Parathyroid adenoma (tissue), 2 donors: ENCODE results near the gene CCDC50.

Experiments used
- H2AFZ ChIP-seq: fragments of 300-600 bp; sonication (generic); one replicate; pipeline ENCODE4 v1.7.0; 2017; ENCODE audit warnings: antibody characterized with exemption, mild to moderate bottlenecking
- H3K27ac ChIP-seq: fragments of 300-600 bp; sonication (generic); one replicate; pipeline ENCODE4 v1.7.0; 2017
- H3K27me3 ChIP-seq: fragments of 300-600 bp; sonication (generic); one replicate; pipeline ENCODE4 v1.7.0; 2017; ENCODE audit warnings: low read length; ENCODE audit not compliant: control insufficient read depth, insufficient read depth
- H3K36me3 ChIP-seq: fragments of 300-600 bp; sonication (generic); one replicate; pipeline ENCODE4 v1.7.0; 2017; ENCODE audit warnings: low read length; ENCODE audit not compliant: control insufficient read depth, insufficient read depth
- H3K4me1 ChIP-seq: fragments of 300-600 bp; sonication (generic); one replicate; pipeline ENCODE4 v1.7.0; 2017; ENCODE audit warnings: control low read depth
- H3K4me2 ChIP-seq: fragments of 300-600 bp; sonication (generic); one replicate; pipeline ENCODE4 v1.7.0; 2017; ENCODE audit warnings: low read length
- H3K4me3 ChIP-seq: fragments of 300-600 bp; sonication (generic); one replicate; pipeline ENCODE4 v1.7.0; 2017; ENCODE audit warnings: low read depth, low read length
- H3K79me2 ChIP-seq: fragments of 300-600 bp; sonication (generic); one replicate; pipeline ENCODE4 v1.7.0; 2017; ENCODE audit warnings: control low read depth
- H3K9ac ChIP-seq: fragments of 300-600 bp; sonication (generic); one replicate; pipeline ENCODE4 v1.7.0; 2017; ENCODE audit warnings: mild to moderate bottlenecking
- H3K9me3 ChIP-seq: fragments of 300-600 bp; sonication (generic); one replicate; pipeline ENCODE4 v1.7.0; 2017; ENCODE audit warnings: low read length; ENCODE audit not compliant: control insufficient read depth
- TF ChIP-seq, protein P1 (sequence below): fragments of 300-600 bp; sonication (generic); IDR thresholded peaks from one replicate; pipeline ENCODE4 v1.7.0; 2017; ENCODE audit warnings: antibody characterized with exemption, mild to moderate bottlenecking
- donor health status: primary hyperparathyroidism.

Gene CCDC50

DNA sequence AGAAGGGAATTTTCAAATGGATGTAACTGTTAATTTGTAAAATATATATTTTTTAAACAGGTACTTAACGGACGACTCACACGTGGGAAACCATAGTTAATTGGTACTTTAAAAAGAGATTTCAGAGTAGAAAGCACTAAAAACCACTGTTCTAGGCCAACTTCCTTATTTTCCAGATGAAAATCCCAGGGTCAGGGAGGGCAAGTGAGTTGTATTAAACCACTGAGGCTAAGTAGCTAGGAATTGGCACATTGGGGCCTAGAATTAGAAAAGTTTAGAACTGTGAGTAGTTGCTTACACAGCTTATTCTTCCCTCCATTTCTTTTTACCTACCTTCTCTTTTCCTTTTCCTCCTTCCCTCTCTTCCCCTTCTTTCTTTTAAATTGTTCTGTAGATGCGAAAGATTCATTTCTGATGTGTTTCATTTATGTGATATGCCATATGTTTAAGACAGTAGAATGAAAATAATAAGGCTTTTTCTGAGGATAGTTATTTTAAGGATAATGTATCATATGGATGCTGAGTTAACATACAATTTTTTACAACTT, 5.2 kb downstream of the CCDC50 start:
- Histone ChIP-seq H3K27me3 (no peaks in the 10 kb centered on the region), H3K36me3 (no peaks in the 10 kb centered on the region), H3K9me3 (no peaks in the 10 kb centered on the region), H3K79me2 (peaks cover 62% of the 10 kb centered on the region), H3K4me3 (no peak overlapping the region), H3K4me1 (peaks cover 10% of the 10 kb centered on the region), H2AFZ (no peak overlapping the region), H3K27ac (no peak overlapping the region), H3K4me2 (no peak overlapping the region), H3K9ac (no peak overlapping the region)
- TF ChIP-seq, protein P1, sequence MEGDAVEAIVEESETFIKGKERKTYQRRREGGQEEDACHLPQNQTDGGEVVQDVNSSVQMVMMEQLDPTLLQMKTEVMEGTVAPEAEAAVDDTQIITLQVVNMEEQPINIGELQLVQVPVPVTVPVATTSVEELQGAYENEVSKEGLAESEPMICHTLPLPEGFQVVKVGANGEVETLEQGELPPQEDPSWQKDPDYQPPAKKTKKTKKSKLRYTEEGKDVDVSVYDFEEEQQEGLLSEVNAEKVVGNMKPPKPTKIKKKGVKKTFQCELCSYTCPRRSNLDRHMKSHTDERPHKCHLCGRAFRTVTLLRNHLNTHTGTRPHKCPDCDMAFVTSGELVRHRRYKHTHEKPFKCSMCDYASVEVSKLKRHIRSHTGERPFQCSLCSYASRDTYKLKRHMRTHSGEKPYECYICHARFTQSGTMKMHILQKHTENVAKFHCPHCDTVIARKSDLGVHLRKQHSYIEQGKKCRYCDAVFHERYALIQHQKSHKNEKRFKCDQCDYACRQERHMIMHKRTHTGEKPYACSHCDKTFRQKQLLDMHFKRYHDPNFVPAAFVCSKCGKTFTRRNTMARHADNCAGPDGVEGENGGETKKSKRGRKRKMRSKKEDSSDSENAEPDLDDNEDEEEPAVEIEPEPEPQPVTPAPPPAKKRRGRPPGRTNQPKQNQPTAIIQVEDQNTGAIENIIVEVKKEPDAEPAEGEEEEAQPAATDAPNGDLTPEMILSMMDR: no peak

DNA sequence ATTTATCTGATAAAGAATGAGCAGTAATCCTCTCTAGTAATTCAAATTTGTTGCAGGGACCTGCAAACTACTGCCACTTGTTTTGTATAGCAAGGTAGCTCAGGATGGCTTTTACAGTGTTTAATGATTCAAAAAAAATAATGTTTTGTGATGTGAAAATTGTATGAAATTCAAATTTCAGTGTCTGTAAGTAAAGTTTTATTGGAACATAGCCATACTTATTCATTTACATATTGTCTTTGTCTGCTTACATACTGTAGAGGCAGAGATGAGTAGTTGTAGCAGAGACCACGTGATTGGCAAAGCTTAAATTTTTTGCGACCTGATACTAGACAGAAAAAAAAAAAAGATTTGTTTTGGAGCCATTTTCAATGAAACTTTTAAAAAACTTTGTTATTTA, 7.6 kb downstream of the CCDC50 start:
- Histone ChIP-seq H2AFZ (no peak overlapping the region), H3K9me3 (no peaks in the 10 kb centered on the region), H3K27me3 (no peaks in the 10 kb centered on the region), H3K79me2 (peaks cover 66% of the 10 kb centered on the region), H3K9ac (no peak overlapping the region), H3K4me1 (peaks cover 3% of the 10 kb centered on the region), H3K4me2 (no peak overlapping the region), H3K27ac (no peak overlapping the region), H3K4me3 (no peak overlapping the region), H3K36me3 (no peaks in the 10 kb centered on the region)
- TF ChIP-seq, protein P1: no peak

DNA sequence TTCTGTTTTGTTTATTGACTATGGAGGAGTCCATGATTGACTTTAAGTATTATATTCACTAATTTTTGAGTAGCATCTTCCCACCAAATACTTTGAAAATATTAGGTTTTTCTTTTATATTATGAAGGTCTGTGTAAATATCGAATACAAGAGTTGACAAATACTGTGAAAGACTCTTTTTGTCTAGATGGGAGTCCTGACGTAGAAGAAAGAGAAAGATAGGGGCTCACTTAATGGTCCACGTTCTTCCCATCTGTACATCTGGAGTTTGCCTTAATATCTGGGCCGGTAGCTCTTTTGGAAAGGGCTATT, 8.9 kb downstream of the CCDC50 start:
- Histone ChIP-seq H3K27me3 (no peaks in the 10 kb centered on the region), H3K4me2 (no peak overlapping the region), H3K4me3 (no peak overlapping the region), H3K4me1 (no peaks in the 10 kb centered on the region), H3K9me3 (no peaks in the 10 kb centered on the region), H3K9ac (no peak overlapping the region), H3K36me3 (no peaks in the 10 kb centered on the region), H3K27ac (no peak overlapping the region), H2AFZ (no peak overlapping the region), H3K79me2 (peaks cover 60% of the 10 kb centered on the region)
- TF ChIP-seq, protein P1: no peak

DNA sequence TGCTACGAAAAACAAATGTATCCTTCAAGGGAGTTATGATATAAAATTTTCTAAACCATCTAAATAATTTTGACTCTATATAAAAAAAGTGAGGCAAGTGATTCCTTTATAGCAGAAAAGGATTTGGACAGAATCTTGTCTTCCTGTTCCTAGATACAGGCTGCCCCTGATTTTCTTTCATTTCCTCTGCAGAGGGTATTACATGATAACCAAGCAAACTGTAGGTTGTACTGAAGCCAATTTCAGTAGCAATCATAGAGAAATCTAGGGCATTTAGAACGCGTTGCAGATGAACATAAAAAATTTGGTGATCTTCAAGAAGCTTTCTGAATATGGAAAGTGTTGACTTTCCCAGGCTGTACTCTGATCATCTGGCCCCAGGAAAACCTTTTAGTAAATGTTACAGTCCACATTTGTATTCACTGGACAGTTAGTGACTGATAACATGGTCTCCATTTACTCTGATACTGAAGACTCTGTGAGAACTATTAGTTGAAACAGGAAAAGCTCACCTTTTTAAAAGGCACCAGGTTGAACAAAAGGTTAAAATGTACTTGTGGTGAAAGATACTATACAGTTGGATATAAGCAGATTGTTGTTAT, 10.2 kb downstream of the CCDC50 start:
- Histone ChIP-seq H3K4me1 (no peaks in the 10 kb centered on the region), H3K27ac (no peak overlapping the region)

More for the DNA sequence above, 10.2 kb downstream of the CCDC50 start:
- H3K27me3 ChIP-seq: no peaks in the 10 kb centered on the region
- no peak overlapping the region for H3K4me3 ChIP-seq
- no peak overlapping the region for H3K9ac ChIP-seq
- no peaks in the 10 kb centered on the region for H3K36me3 ChIP-seq
- H3K4me2 ChIP-seq: no peak overlapping the region
- peaks cover 61% of the 10 kb centered on the region for H3K79me2 ChIP-seq
- no peaks in the 10 kb centered on the region for H3K9me3 ChIP-seq
- TF ChIP-seq, protein P1: no peak
- no peak overlapping the region for H2AFZ ChIP-seq
